ENCODE data around the gene TOMM70. TPM values are rescaled to one million over a fixed set of nuclear protein-coding genes. Genes with fewer than 3 reads are reported as not detected.
"Not testable (repeated sequence)": the region's sequence is repeated elsewhere in the genome, so short reads cannot be mapped to it uniquely, and the experiment has no call there.

TOMM70 gene
- total RNA-seq (10 to 100 TPM; 54.8 to 90.9 TPM), polyA plus RNA-seq (ENCODE audit: insufficient read length in 2 of 2) (10 to 100 TPM; 58.7 to 65.8 TPM)
- long read RNA-seq, donor 1, full-length matches to known transcripts = 15 of 39 reads
- long read RNA-seq, donor 1, partial matches to known transcripts = 24 of 39 reads
- long read RNA-seq, donor 1, other reads (novel, unspliced or antisense) = 0 of 39 reads
- long read RNA-seq, donor 2, full-length matches to known transcripts = 3 of 3 reads
- long read RNA-seq, donor 2, partial matches to known transcripts = 0 of 3 reads
- long read RNA-seq, donor 2, other reads (novel, unspliced or antisense) = 0 of 3 reads
- long read RNA-seq, donor 3, full-length matches to known transcripts = 4 of 13 reads
- long read RNA-seq, donor 3, partial matches to known transcripts = 9 of 13 reads
- long read RNA-seq, donor 3, other reads (novel, unspliced or antisense) = 0 of 13 reads
- long read RNA-seq, donor 4, full-length matches to known transcripts = 8 of 17 reads
- long read RNA-seq, donor 4, partial matches to known transcripts = 9 of 17 reads
- long read RNA-seq, donor 4, other reads (novel, unspliced or antisense) = 0 of 17 reads

GRCh38 chr3:100400780-100401673 is at the start of gene TOMM70, which contains the start of gene LNP1:
Gene TOMM70, minus strand, starts transcription at chr3:100401089. Its CDS starts 140 bp downstream, at chr3:100400949.
Gene LNP1, plus strand, starts transcription at chr3:100401539. Its CDS starts 28,191 bp downstream, at chr3:100429730.
- H3K36me3 ChIP-seq (ENCODE audit: control insufficient read depth, insufficient read depth, low read length) = no peaks in the 10 kb centered on the region
- no peaks in the 10 kb centered on the region for H3K27me3 ChIP-seq (ENCODE audit: control insufficient read depth, insufficient read depth, low read length)
- H3K4me1 ChIP-seq (ENCODE audit: control insufficient read depth, insufficient read depth, low read length) = peaks cover 13% of the 10 kb centered on the region
- peak within 1 kb of the TSS; percentile 92 for H3K4me3 ChIP-seq (ENCODE audit: low read depth, low read length)
- no peaks in the 10 kb centered on the region for H3K9me3 ChIP-seq (ENCODE audit: control insufficient read depth, insufficient read depth, low read length)
- WGBS (ENCODE audit: insufficient coverage) = 0% methylated on average over 61 of the region's 64 CpGs
- H3K27ac ChIP-seq (ENCODE audit: low read depth, low read length) = peak within 1 kb of the TSS; percentile 99
- peak; percentile 93 to 99 (median 97) for DNase-seq (ENCODE audit: low read depth in 4 of 6, low spot score in 6 of 6)

DNA sequence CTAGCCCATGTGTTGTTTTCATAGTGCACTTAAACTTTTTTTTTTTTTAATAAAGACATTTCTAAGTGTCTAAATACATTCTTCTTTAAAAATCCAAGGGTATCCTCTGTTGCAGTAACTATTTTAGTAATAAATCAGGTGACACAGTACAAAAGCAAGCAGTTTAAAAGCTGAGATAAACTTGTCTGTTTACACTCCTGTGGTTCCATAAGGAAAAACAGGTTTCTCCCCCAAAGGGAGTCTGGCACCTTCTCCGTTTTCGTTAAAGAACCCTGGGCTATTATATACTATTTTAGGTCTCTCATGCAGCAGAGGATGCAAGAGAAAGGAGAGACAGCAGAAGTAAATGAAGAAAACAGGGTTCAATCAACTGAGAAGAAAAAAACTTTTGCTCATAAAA is 48.3 kb upstream of the TOMM70 start:
- H3K4me1 ChIP-seq (ENCODE audit: control insufficient read depth, insufficient read depth, low read length) = no peaks in the 10 kb centered on the region
- no peak overlapping the region for H3K27ac ChIP-seq (ENCODE audit: low read depth, low read length)
- H3K4me3 ChIP-seq (ENCODE audit: low read depth, low read length) = no peak overlapping the region
- no CpG with 5 or more reads among the region's 2 CpGs for WGBS (ENCODE audit: insufficient coverage)
- no peaks in the 10 kb centered on the region for H3K27me3 ChIP-seq (ENCODE audit: control insufficient read depth, insufficient read depth, low read length)
- H3K36me3 ChIP-seq (ENCODE audit: control insufficient read depth, insufficient read depth, low read length) = no peaks in the 10 kb centered on the region
- DNase-seq (ENCODE audit: low read depth in 4 of 6, low spot score in 6 of 6) = no peak
- H3K9me3 ChIP-seq (ENCODE audit: control insufficient read depth, insufficient read depth, low read length) = peaks cover 1% of the 10 kb centered on the region

DNA sequence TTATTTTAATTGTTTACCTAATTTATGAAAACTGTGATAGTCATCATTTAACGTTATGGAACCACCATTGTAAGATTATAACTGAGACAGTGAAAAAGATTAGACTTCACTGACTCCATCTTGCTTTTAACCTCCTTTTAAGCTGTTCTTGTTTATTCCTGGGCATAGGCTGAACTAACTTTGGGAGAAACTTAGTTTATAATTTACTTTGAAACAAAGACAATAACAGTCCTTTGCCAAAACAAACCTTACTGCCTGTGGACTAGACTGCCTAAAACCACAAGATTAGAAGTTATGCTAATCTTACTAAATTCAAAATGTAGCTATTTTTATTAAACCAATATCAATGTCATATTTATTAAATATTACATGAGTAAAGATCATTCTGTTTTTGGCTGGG is 47.2 kb upstream of the TOMM70 start:
- Histone ChIP-seq H3K9me3 (ENCODE audit: control insufficient read depth, insufficient read depth, low read length) (peaks cover 6% of the 10 kb centered on the region), H3K27me3 (ENCODE audit: control insufficient read depth, insufficient read depth, low read length) (no peaks in the 10 kb centered on the region), H3K4me3 (ENCODE audit: low read depth, low read length) (no peak overlapping the region), H3K36me3 (ENCODE audit: control insufficient read depth, insufficient read depth, low read length) (no peaks in the 10 kb centered on the region), H3K27ac (ENCODE audit: low read depth, low read length) (no peak overlapping the region), H3K4me1 (ENCODE audit: control insufficient read depth, insufficient read depth, low read length) (no peaks in the 10 kb centered on the region)
- DNase-seq (ENCODE audit: low read depth in 4 of 6, low spot score in 6 of 6) = no peak
- WGBS (ENCODE audit: insufficient coverage) = no CpG with 5 or more reads among the region's 1 CpG

DNA sequence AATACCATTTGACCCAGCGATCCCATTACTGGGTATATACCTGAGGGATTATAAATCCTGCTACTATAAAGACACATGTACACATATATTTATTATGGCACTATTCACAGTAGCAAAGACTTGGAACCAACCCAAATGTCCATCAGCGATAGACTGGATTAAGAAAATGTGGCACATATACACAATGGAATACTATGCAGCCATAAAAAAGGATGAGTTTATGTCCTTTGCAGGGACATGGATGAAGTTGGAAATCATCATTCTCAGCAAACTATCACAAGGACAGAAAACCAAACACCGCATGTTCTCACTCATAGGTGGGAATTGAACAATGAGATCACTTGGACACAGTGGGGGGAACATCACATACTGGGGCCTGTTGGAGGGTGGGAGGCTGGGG is 46.2 kb upstream of the TOMM70 start:
- WGBS (ENCODE audit: insufficient coverage) = no CpG with 5 or more reads among the region's 3 CpGs
- H3K27ac ChIP-seq (ENCODE audit: low read depth, low read length) = not testable (repeated sequence)

DNA sequence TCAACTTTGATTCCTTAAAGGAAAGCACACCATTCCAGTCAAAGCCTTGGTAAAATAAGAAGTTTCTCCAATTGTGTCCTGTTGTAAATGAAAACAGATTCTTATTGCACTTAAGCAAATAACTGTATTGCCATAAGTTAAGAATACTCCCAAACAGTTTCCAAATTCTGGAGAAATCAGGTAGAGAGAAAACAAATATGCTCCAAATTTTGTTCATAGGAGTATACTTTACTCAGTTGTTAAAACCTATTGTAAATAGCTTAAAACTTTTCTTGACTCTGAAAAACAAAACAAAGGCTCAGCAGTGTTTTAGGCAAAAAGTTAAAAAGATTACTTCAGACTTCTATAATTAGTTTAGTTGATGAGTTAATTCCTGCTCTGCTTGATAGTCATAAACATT is 42.8 kb upstream of the TOMM70 start:
- no peak for DNase-seq (ENCODE audit: low read depth in 4 of 6, low spot score in 6 of 6)
- no peaks in the 10 kb centered on the region for H3K36me3 ChIP-seq (ENCODE audit: control insufficient read depth, insufficient read depth, low read length)
- H3K4me1 ChIP-seq (ENCODE audit: control insufficient read depth, insufficient read depth, low read length) = no peaks in the 10 kb centered on the region

More for the DNA sequence above, 46.2 kb upstream of the TOMM70 start:
- H3K4me1 ChIP-seq (ENCODE audit: control insufficient read depth, insufficient read depth, low read length); H3K4me3 ChIP-seq (ENCODE audit: low read depth, low read length); DNase-seq (ENCODE audit: low read depth in 4 of 6, low spot score in 6 of 6); H3K36me3 ChIP-seq (ENCODE audit: control insufficient read depth, insufficient read depth, low read length); H3K27me3 ChIP-seq (ENCODE audit: control insufficient read depth, insufficient read depth, low read length); H3K9me3 ChIP-seq (ENCODE audit: control insufficient read depth, insufficient read depth, low read length): not testable (repeated sequence)

DNA sequence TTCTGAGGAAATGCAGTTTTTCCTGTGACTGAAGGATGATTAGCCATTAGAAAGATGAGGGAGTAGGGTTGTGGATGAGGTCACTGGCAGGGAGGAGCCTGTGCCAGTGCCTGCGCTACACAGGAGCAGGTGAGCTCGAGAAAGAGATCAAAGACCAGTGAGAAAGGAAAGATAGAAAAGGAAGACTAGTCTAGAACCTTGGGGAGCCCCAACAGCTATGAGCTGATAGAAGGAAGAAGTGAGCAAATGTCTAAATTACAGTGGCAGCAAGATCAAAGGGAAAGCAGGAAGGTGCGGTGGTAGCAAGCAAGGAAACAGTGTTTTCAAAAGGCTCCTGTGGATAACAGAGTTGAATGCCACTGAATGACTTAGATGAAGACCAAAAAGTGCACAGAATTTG is 40.0 kb upstream of the TOMM70 start:
- H3K27ac ChIP-seq (ENCODE audit: low read depth, low read length) = no peak overlapping the region
- DNase-seq (ENCODE audit: low read depth in 4 of 6, low spot score in 6 of 6) = no peak
- H3K9me3 ChIP-seq (ENCODE audit: control insufficient read depth, insufficient read depth, low read length) = peaks cover 6% of the 10 kb centered on the region
- H3K27me3 ChIP-seq (ENCODE audit: control insufficient read depth, insufficient read depth, low read length) = no peaks in the 10 kb centered on the region
- H3K36me3 ChIP-seq (ENCODE audit: control insufficient read depth, insufficient read depth, low read length) = no peaks in the 10 kb centered on the region
- no peaks in the 10 kb centered on the region for H3K4me1 ChIP-seq (ENCODE audit: control insufficient read depth, insufficient read depth, low read length)
- WGBS (ENCODE audit: insufficient coverage) = 96% methylated on average over 3 of the region's 3 CpGs
- H3K4me3 ChIP-seq (ENCODE audit: low read depth, low read length) = no peak overlapping the region

More for the DNA sequence above, 42.8 kb upstream of the TOMM70 start:
- no peak overlapping the region for H3K27ac ChIP-seq (ENCODE audit: low read depth, low read length)
- no peaks in the 10 kb centered on the region for H3K27me3 ChIP-seq (ENCODE audit: control insufficient read depth, insufficient read depth, low read length)
- no peak overlapping the region for H3K4me3 ChIP-seq (ENCODE audit: low read depth, low read length)
- H3K9me3 ChIP-seq (ENCODE audit: control insufficient read depth, insufficient read depth, low read length) = peaks cover 6% of the 10 kb centered on the region

DNA sequence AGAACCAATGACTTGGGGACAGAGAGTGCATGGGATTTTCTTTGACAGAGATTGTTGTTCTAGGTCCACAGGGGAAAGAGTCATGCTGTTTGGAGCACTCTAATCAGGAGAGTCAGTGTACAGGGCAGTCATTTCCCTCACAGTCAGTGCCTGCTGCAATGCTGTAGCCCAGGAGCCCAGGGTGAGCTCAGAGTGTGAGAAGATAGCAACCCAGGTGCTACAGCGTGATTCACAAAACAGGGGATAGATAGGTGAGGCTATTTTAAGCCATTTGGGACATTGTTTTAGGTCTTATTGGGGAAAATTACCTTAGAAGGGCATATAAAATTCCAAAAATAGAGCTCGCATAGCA is 37.7 kb upstream of the TOMM70 start:
- peaks cover 2% of the 10 kb centered on the region for H3K9me3 ChIP-seq (ENCODE audit: control insufficient read depth, insufficient read depth, low read length)
- WGBS (ENCODE audit: insufficient coverage) = 92% methylated on average over 1 of the region's 2 CpGs
- DNase-seq (ENCODE audit: low read depth in 4 of 6, low spot score in 6 of 6) = no peak

GRCh38 chr3:100437721-100438622 is 37.1 kb upstream of the TOMM70 start:
- Histone ChIP-seq H3K36me3 (ENCODE audit: control insufficient read depth, insufficient read depth, low read length) (no peaks in the 10 kb centered on the region), H3K4me1 (ENCODE audit: control insufficient read depth, insufficient read depth, low read length) (no peaks in the 10 kb centered on the region), H3K4me3 (ENCODE audit: low read depth, low read length) (no peak overlapping the region), H3K27ac (ENCODE audit: low read depth, low read length) (no peak overlapping the region), H3K9me3 (ENCODE audit: control insufficient read depth, insufficient read depth, low read length) (no peaks in the 10 kb centered on the region), H3K27me3 (ENCODE audit: control insufficient read depth, insufficient read depth, low read length) (no peaks in the 10 kb centered on the region)
- WGBS (ENCODE audit: insufficient coverage) = no CpG with 5 or more reads among the region's 3 CpGs
- no peak for DNase-seq (ENCODE audit: low read depth in 4 of 6, low spot score in 6 of 6)

More for the DNA sequence above, 37.7 kb upstream of the TOMM70 start:
- Histone ChIP-seq H3K27me3 (ENCODE audit: control insufficient read depth, insufficient read depth, low read length) (no peaks in the 10 kb centered on the region), H3K4me3 (ENCODE audit: low read depth, low read length) (no peak overlapping the region), H3K36me3 (ENCODE audit: control insufficient read depth, insufficient read depth, low read length) (no peaks in the 10 kb centered on the region), H3K4me1 (ENCODE audit: control insufficient read depth, insufficient read depth, low read length) (no peaks in the 10 kb centered on the region), H3K27ac (ENCODE audit: low read depth, low read length) (no peak overlapping the region)

- Histone ChIP-seq H3K9me3 (ENCODE audit: control insufficient read depth, insufficient read depth, low read length) (no peaks in the 10 kb centered on the region), H3K4me3 (ENCODE audit: low read depth, low read length) (no peak overlapping the region), H3K36me3 (ENCODE audit: control insufficient read depth, insufficient read depth, low read length) (no peaks in the 10 kb centered on the region), H3K4me1 (ENCODE audit: control insufficient read depth, insufficient read depth, low read length) (no peaks in the 10 kb centered on the region), H3K27me3 (ENCODE audit: control insufficient read depth, insufficient read depth, low read length) (no peaks in the 10 kb centered on the region), H3K27ac (ENCODE audit: low read depth, low read length) (no peak overlapping the region)
- 100% methylated on average over 1 of the region's 2 CpGs for WGBS (ENCODE audit: insufficient coverage)
- DNase-seq (ENCODE audit: low read depth in 4 of 6, low spot score in 6 of 6) = no peak
These were observed 36.1 kb upstream of the TOMM70 start for GRCh38 chr3:100436951-100437350.

All from spinal cord (tissue), 10 donors.